Measurements from ENCODE around the gene HCK.

HCK gene

DNA sequence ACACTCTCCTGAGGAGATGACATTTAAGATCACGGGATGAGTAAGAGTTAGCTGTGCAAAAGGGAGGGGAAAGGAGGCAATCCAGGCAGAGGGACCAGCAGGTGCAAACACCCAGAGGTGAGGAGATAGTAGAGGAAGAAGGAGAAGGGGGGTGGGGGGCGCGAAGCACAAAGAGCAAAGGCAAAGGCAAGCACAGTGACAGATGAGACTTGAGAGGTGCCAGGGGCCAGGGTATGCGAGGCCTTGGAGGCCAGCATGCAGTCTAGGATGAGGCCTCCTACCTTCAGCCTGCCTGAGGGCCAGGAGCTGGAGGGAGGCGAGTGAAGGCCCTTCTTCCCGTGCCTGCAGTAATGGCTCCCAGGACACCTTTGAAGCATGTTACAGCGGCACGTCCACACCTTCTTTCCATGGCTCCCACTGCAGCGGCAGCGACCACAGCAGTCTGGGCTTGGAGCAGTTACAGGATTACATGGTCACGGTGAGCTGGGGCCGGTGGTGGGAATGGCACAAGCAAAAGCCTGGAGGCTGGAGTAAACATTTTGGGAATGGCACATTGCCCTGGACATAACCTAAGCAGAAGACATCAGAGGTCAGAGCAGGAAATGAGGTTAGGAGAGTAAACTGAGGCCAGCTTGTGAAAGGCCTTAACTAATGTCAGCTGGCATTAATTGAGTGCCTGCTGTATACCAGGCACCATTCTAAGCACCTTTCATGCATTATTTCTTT, 23.2 kb upstream of the HCK start:
- DNase-seq = no peak
- no peak overlapping the region for H3K9ac ChIP-seq (ENCODE audit: low read length)

GRCh38 chr20:32029561-32029960, 22.5 kb upstream of the HCK start:
- Histone ChIP-seq H3K27me3 (replicated peaks; ENCODE audit: insufficient read depth, low read length) (peaks cover 77% of the 10 kb centered on the region), H3K9ac (ENCODE audit: low read length) (no peak overlapping the region), H3K9me2 (replicated peaks; ENCODE audit: insufficient read depth, low read length) (no peaks in the 10 kb centered on the region), H4K20me1 (ENCODE audit: insufficient read depth, low read length) (no peaks in the 10 kb centered on the region), H3K4me1 (ENCODE audit: low read length) (no peaks in the 10 kb centered on the region), H3K79me2 (ENCODE audit: low read length) (no peaks in the 10 kb centered on the region), H2AFZ (ENCODE audit: low read length) (no peak overlapping the region), H3K4me3 (ENCODE audit: low read length) (no peak overlapping the region), H3F3A (ENCODE audit: insufficient read depth, low read length) (no peaks in the 10 kb centered on the region), H3K36me3 (replicated peaks; ENCODE audit: insufficient read depth, low read length) (no peaks in the 10 kb centered on the region), H3K9me3 (replicated peaks; ENCODE audit: insufficient read depth, low read length) (no peaks in the 10 kb centered on the region), H3K4me2 (ENCODE audit: low read depth, low read length) (no peak overlapping the region), H3K27ac (ENCODE audit: low read length) (no peak overlapping the region)
- no peak for DNase-seq
- no peak for TF ChIP-seq EZH2 (optimal IDR thresholded peaks at IDR 0.05; ENCODE audit: low read depth, low read length)
- TF ChIP-seq CTCF (IDR thresholded peaks at IDR 0.05; ENCODE audit: low read length) = no peak
- no peak for TF ChIP-seq EZH2phosphoT487 (IDR thresholded peaks at IDR 0.05; ENCODE audit: low read length)

More for the DNA sequence above, 23.2 kb upstream of the HCK start:
- no peaks in the 10 kb centered on the region for H3K79me2 ChIP-seq (ENCODE audit: low read length)
- H3F3A ChIP-seq (ENCODE audit: insufficient read depth, low read length) = no peaks in the 10 kb centered on the region
- no peaks in the 10 kb centered on the region for H3K36me3 ChIP-seq (replicated peaks; ENCODE audit: insufficient read depth, low read length)
- no peak overlapping the region for H3K4me2 ChIP-seq (ENCODE audit: low read depth, low read length)
- H3K27ac ChIP-seq (ENCODE audit: low read length) = no peak overlapping the region
- TF ChIP-seq EZH2 (optimal IDR thresholded peaks at IDR 0.05; ENCODE audit: low read depth, low read length) = no peak
- no peak overlapping the region for H3K4me3 ChIP-seq (ENCODE audit: low read length)
- no peaks in the 10 kb centered on the region for H3K9me2 ChIP-seq (replicated peaks; ENCODE audit: insufficient read depth, low read length)
- no peaks in the 10 kb centered on the region for H3K4me1 ChIP-seq (ENCODE audit: low read length)
- no peaks in the 10 kb centered on the region for H4K20me1 ChIP-seq (ENCODE audit: insufficient read depth, low read length)
- no peak overlapping the region for H2AFZ ChIP-seq (ENCODE audit: low read length)
- peaks cover 76% of the 10 kb centered on the region for H3K27me3 ChIP-seq (replicated peaks; ENCODE audit: insufficient read depth, low read length)
- H3K9me3 ChIP-seq (replicated peaks; ENCODE audit: insufficient read depth, low read length) = no peaks in the 10 kb centered on the region

DNA sequence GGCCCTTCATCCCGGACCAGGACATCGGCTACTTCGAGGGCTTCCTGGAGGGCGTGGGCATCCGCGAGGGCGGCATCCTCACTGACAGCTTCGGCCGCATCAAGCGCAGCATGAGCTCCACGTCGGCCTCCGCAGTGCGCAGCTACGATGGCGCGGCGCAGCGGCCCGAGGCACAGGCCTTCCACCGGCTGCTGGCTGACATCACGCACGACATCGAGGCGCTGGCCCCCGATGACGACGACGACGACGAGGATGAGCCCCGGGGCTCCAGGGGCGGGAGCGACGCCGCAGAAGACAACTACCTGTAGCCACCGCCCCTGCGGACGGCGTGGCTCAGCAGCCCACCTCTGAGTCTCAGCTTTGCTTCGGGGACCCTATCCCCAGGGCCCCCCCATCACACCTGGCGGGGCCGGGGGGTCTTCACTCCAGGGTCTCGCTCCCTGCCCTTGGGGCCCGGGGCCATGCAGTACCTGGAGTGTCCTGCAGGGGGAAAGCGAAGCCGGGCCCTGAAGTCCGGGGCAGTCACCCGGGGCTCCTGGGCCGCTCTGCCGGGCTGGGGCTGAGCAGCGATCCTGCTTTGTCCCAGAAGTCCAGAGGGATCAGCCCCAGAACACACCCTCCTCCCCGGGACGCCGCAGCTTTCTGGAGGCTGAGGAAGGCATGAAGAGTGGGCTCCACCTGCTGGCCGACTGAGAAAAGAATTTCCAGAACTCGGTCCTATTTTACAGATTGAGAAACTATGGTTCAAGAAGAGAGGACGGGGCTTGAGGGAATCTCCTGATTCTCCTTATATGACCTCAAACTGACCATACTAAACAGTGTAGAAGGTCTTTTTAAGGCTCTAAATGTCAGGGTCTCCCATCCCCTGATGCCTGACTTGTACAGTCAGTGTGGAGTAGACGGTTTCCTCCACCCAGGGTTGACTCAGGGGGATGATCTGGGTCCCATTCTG, 20.8 kb upstream of the HCK start:
- Histone ChIP-seq H3K79me2 (ENCODE audit: low read length) (no peaks in the 10 kb centered on the region), H3F3A (ENCODE audit: insufficient read depth, low read length) (no peaks in the 10 kb centered on the region), H3K36me3 (replicated peaks; ENCODE audit: insufficient read depth, low read length) (no peaks in the 10 kb centered on the region), H4K20me1 (ENCODE audit: insufficient read depth, low read length) (no peaks in the 10 kb centered on the region), H3K27ac (ENCODE audit: low read length) (no peak overlapping the region), H3K27me3 (replicated peaks; ENCODE audit: insufficient read depth, low read length) (peaks cover 82% of the 10 kb centered on the region), H3K9me3 (replicated peaks; ENCODE audit: insufficient read depth, low read length) (no peaks in the 10 kb centered on the region), H3K4me2 (ENCODE audit: low read depth, low read length) (peak overlapping the region; percentile 73; the same call in 1 of the 2 replicates), H3K9me2 (replicated peaks; ENCODE audit: insufficient read depth, low read length) (no peaks in the 10 kb centered on the region), H3K4me1 (ENCODE audit: low read length) (no peaks in the 10 kb centered on the region), H3K4me3 (ENCODE audit: low read length) (peak overlapping the region; percentile 25; the same call in 1 of the 2 replicates), H2AFZ (ENCODE audit: low read length) (no peak overlapping the region; the same call in 1 of the 2 replicates), H3K9ac (ENCODE audit: low read length) (no peak overlapping the region)
- TF ChIP-seq CTCF (IDR thresholded peaks at IDR 0.05; ENCODE audit: low read length) (peak; percentile 95), EZH2phosphoT487 (IDR thresholded peaks at IDR 0.05; ENCODE audit: low read length) (no peak)
- DNase-seq = peak; percentile 39
